HepG2 (cell line): ENCODE data around the gene CEP97. TPM values are rescaled to one million over a fixed set of nuclear protein-coding genes. Genes with fewer than 3 reads are reported as not detected.

ENCODE experiments used
- DBP ChIP-seq: sonication (generic); formaldehyde crosslinking; IDR thresholded peaks from 2 replicates; pipeline ENCODE4 v1.4.0; 2020; ENCODE audit warnings: missing genetic modification reagents; ENCODE audit errors: not compliant biosample characterization
- GATA4 ChIP-seq: sonication (generic); IDR thresholded peaks from 2 replicates; pipeline ENCODE4 v1.6.1; 2016; ENCODE audit warnings: antibody characterized with exemption, low read depth, borderline replicate concordance
- HINFP ChIP-seq: sonication (generic); formaldehyde crosslinking; IDR thresholded peaks from 2 replicates; pipeline ENCODE4 v1.4.0; 2020; ENCODE audit warnings: low read depth, mild to moderate bottlenecking, missing genetic modification reagents
- KMT2A ChIP-seq: sonication (generic); formaldehyde crosslinking; IDR thresholded peaks from 2 replicates; pipeline ENCODE4 v1.4.0; 2020; ENCODE audit warnings: missing genetic modification reagents
- LRRFIP1 ChIP-seq: sonication (generic); formaldehyde crosslinking; conservative IDR thresholded peaks from 2 replicates; pipeline ENCODE4 v1.4.0; 2020; ENCODE audit warnings: missing genetic modification reagents
- MED13 ChIP-seq: sonication (generic); formaldehyde crosslinking; IDR thresholded peaks from 2 replicates; pipeline ENCODE4 v1.5.0; 2020; ENCODE audit warnings: missing genetic modification reagents
- NR2F6 ChIP-seq, 2 experiments: IDR thresholded peaks; 2 replicates each; pipeline ENCODE4 v1.6.1; 2016; ENCODE audit warnings: antibody characterized with exemption in 1 of 2, mild to moderate bottlenecking in 1 of 2
- RFX1 ChIP-seq: fragments of 450-650 bp; IDR thresholded peaks from 2 replicates; pipeline ENCODE4 v1.6.1; 2017
- RFX5 ChIP-seq: IDR thresholded peaks from 2 replicates; pipeline ENCODE4 v1.6.1; 2011; ENCODE audit warnings: low read depth, low read length, improper control_type of control experiment
- SMC3 ChIP-seq: IDR thresholded peaks from 2 replicates; pipeline ENCODE4 v1.6.1; 2011; ENCODE audit warnings: low read length, improper control_type of control experiment
- SNAPC5 ChIP-seq: sonication (generic); formaldehyde crosslinking; IDR thresholded peaks from 2 replicates; pipeline ENCODE4 v1.8.1; 2023; ENCODE audit warnings: mild to moderate bottlenecking, missing genetic modification reagents, borderline replicate concordance
- SYNCRIP ChIP-seq: fragments of 200-400 bp; formaldehyde crosslinking; IDR thresholded peaks from 2 replicates; pipeline ENCODE4 v1.6.1; 2018; ENCODE audit warnings: mild to moderate bottlenecking, low read depth, low read length; ENCODE audit not compliant: insufficient read depth
- TEAD2 ChIP-seq: sonication (generic); formaldehyde crosslinking; IDR thresholded peaks from 2 replicates; pipeline ENCODE4 v1.9.0; 2021; ENCODE audit warnings: missing genetic modification reagents
- TP53 ChIP-seq: sonication (generic); formaldehyde crosslinking; conservative IDR thresholded peaks from 2 replicates; pipeline ENCODE4 v1.4.0; 2020; ENCODE audit warnings: missing genetic modification reagents
- U2AF1 ChIP-seq: fragments of 200-400 bp; formaldehyde crosslinking; optimal IDR thresholded peaks from 2 replicates; pipeline ENCODE3; 2017; ENCODE audit warnings: mild to moderate bottlenecking, low read depth, low read length
- ZBTB39 ChIP-seq: sonication (generic); formaldehyde crosslinking; IDR thresholded peaks from 2 replicates; pipeline ENCODE4 v1.5.0; 2020; ENCODE audit warnings: missing genetic modification reagents
- ZBTB43 ChIP-seq: sonication (generic); formaldehyde crosslinking; conservative IDR thresholded peaks from 2 replicates; pipeline ENCODE4 v1.4.0; 2020; ENCODE audit warnings: missing genetic modification reagents
- ZFP41 ChIP-seq: sonication (generic); formaldehyde crosslinking; IDR thresholded peaks from 2 replicates; pipeline ENCODE4 v1.4.0; 2020; ENCODE audit warnings: mild to moderate bottlenecking, missing genetic modification reagents, borderline replicate concordance
- ZNF121 ChIP-seq: sonication (generic); formaldehyde crosslinking; IDR thresholded peaks from 2 replicates; pipeline ENCODE4 v1.5.0; 2020; ENCODE audit warnings: mild to moderate bottlenecking, missing genetic modification reagents
- ZNF660 ChIP-seq: sonication (generic); formaldehyde crosslinking; IDR thresholded peaks from 2 replicates; pipeline ENCODE4 v1.5.1; 2020; ENCODE audit warnings: mild to moderate bottlenecking, low read depth, missing genetic modification reagents, borderline replicate concordance
- ZNF746 ChIP-seq: sonication (generic); formaldehyde crosslinking; IDR thresholded peaks from 2 replicates; pipeline ENCODE4 v1.8.0; 2022; ENCODE audit warnings: mild to moderate bottlenecking, missing genetic modification reagents
- polyA plus RNA-seq, 8 experiments: library from polyadenylated mRNA; depleted of rRNA in 3 of 8; stranded (reverse) in 7 of 8; unstranded in 1 of 8; fragments of >200 nt; fragmentation: Illumina TruSeq in 4 of 8; extraction: Trizol in 4 of 8; gene quantifications; 2 replicates each; pipeline versions ENCODE4 v1.2.1 to v1.2.3, GENCODE V29; 2011 to 2016; ENCODE audit warnings: low read depth in 4 of 8, missing spikeins in 1 of 8, mixed read lengths in 1 of 8; ENCODE audit not compliant: insufficient read depth in 1 of 8
- total RNA-seq, 5 experiments: library from RNA; depleted of rRNA; stranded (reverse); fragments of >200 nt; fragmentation: Illumina TruSeq; extraction: Trizol; gene quantifications; 2 replicates each; pipeline ENCODE4 v1.2.3, GENCODE V29; 2016; ENCODE audit warnings: low read depth in 1 of 5

CEP97 gene
- total and polyA plus RNA-seq, 2 of the 13 experiments (the other 11 are each of a cell fraction or from before 2014, with no cell fraction given) = 0.99 to 6.5 TPM

GRCh38 chr3:101779047-101779821 is 54.8 kb downstream of the CEP97 start, which contains the start of gene NXPE3 (continued):
- TF ChIP-seq SNAPC5 (no peak), ZBTB43 (CRISPR knock-in tag) (0 out of 2 replicates have a peak, but pooled peaks have one; percentile 73), TEAD2 (CRISPR knock-in tag) (peak; percentile 81; the same call in 1 of the 2 replicates), SYNCRIP (no peak), ZFP41 (peak; percentile 86), LRRFIP1 (no peak), HINFP (CRISPR knock-in tag) (no peak; the same call in 1 of the 2 replicates), ZNF660 (CRISPR knock-in tag) (no peak), DBP (CRISPR knock-in tag) (peak; percentile 94), SMC3 (no peak), U2AF1 (no peak), MED13 (peak; percentile 51), TP53 (CRISPR knock-in tag) (0 out of 2 replicates have a peak, but pooled peaks have one; percentile 53), RFX5 (no peak), GATA4 (no peak), KMT2A (CRISPR knock-in tag) (0 out of 2 replicates have a peak, but pooled peaks have one; percentile 56), ZNF746 (CRISPR knock-in tag) (0 out of 2 replicates have a peak, but pooled peaks have one; percentile 29), ZBTB39 (CRISPR knock-in tag) (no peak), ZNF121 (CRISPR knock-in tag) (no peak), NR2F6 (IDR thresholded peaks at IDR 0.05) (no peak), NR2F6 (CRISPR knock-in tag; IDR thresholded peaks at IDR 0.05) (peak; percentile 33; the same call in 1 of the 2 replicates), RFX1 (no peak)
